Endometrial microvascular endothelial cells (primary cell): ENCODE results near the gene MTARC2. TPM values are rescaled to one million over a fixed set of nuclear protein-coding genes. Genes with fewer than 3 reads are reported as not detected.

Experiments
- in situ Hi-C: cut with HindIII; loops from 2 replicates; pipeline ENCODE4 v1.10.0; 2017; ENCODE audit warnings: low sequenced_read_pairs, low pct_unique_long_range_greater_than_20kb; ENCODE audit errors: inconsistent ontology term
- total RNA-seq: library from RNA; depleted of rRNA; stranded (reverse); fragments of >200 nt; gene quantifications from one replicate; pipeline ENCODE4 v1.2.3, GENCODE V29; 2015; ENCODE audit errors: inconsistent ontology term

MTARC2 gene
- total RNA-seq, 1 donor from 2014 or later: 4.6 TPM

GRCh38 chr1:220789532-220790147, 41.5 kb downstream of the MTARC2 start:
- in situ Hi-C loops: no loop called here

GRCh38 chr1:220791285-220791684, 43.2 kb downstream of the MTARC2 start:
- in situ Hi-C loops: no loop called here

GRCh38 chr1:220791956-220792355, 43.8 kb downstream of the MTARC2 start:
- in situ Hi-C loops: no loop called here

GRCh38 chr1:220796530-220796929, 48.4 kb downstream of the MTARC2 start:
- in situ Hi-C loops: no loop called here

DNA sequence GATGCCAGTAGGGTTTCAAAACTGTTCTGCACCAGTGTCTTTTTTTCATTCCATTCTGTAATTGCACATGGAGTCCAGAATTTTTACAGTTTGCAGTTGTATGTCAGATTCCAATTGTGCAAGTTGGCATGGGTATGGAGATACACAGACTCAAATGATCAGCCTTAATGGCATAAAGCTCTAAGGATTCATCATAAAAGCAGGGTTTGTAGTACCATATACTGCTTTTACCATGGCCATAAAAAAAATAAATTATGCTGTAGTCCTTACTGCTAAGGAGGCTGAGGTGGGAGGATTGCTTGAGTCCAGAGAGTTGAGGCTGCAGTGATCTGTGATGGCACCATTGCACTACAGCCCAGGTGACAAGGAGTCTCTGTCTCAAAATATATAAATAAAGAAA, 48.9 kb downstream of the MTARC2 start:
- in situ Hi-C loops: no loop called here

- in situ Hi-C loops: no loop called here
Measured at GRCh38 chr1:220797553-220797952, 49.4 kb downstream of the MTARC2 start.

GRCh38 chr1:220798338-220798737, 50.2 kb downstream of the MTARC2 start:
- in situ Hi-C loops: no loop called here

- in situ Hi-C loops: no loop called here
Measured at GRCh38 chr1:220800262-220800661, 52.1 kb downstream of the MTARC2 start.

DNA sequence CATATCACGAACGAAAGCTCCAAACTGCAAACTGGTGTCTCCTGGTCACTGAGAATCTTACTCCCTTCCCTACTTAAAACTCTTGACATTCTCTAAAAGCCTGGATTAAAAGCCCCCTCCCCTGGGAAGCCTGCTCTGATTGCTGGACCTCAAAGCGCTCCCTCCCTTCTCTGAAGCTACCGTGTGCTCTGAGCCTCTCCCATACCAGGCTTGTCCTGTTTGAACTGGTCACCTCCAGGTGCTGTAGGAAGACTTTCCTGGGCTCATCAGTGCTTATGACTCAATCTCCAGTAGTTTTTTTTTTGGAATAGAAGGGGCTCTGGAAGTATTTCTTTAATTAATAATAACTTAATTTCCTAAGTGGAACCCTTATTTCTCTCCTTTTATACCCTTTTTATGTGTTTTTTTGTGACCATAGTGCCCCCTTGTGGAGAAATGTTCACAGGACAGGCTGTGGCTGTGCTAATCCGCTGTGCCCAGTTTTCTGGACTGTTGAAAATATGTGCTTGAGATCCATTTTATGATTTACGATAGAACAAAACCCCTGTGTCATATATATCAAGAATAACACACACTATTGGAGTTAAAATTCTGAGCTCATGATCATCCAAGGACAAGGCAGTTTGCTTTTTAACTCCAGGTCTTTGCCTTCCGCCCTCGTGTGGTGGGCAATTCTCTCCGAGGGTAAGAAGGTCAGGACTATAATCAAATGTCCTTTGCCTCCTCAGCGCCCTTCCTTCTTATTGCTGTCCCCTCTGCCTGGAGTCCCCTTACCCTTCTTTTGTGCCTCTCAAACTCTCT, 55.5 kb downstream of the MTARC2 start:
- in situ Hi-C loops: no loop called here

GRCh38 chr1:220804202-220804586, 56.1 kb downstream of the MTARC2 start:
- in situ Hi-C loops: no loop called here

GRCh38 chr1:220806408-220806807, 58.3 kb downstream of the MTARC2 start:
- in situ Hi-C loops: no loop called here

DNA sequence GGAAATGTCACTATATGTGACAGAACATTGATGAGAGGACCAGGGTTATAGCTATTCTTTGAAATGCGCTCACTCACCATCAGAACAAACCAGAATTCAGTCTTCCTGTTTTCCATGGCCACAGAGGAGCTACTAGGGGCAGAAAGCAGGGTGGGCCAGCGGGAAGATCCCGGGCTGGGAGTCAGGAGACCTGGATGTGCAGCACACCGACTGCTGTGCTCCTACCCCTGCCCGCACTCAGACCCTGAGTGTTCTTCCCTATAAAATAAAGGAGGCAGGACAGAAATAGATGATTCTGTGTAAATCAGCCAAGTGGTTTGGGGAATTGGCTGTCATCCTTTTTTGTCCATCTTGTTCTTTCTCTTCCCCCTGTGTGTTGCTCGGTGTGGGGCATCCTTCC, 59.6 kb downstream of the MTARC2 start:
- in situ Hi-C loops: no loop called here

GRCh38 chr1:220808345-220809186, 60.4 kb downstream of the MTARC2 start:
- in situ Hi-C loops: no loop called here

GRCh38 chr1:220809187-220809550, 61.0 kb downstream of the MTARC2 start:
- in situ Hi-C loops: no loop called here

DNA sequence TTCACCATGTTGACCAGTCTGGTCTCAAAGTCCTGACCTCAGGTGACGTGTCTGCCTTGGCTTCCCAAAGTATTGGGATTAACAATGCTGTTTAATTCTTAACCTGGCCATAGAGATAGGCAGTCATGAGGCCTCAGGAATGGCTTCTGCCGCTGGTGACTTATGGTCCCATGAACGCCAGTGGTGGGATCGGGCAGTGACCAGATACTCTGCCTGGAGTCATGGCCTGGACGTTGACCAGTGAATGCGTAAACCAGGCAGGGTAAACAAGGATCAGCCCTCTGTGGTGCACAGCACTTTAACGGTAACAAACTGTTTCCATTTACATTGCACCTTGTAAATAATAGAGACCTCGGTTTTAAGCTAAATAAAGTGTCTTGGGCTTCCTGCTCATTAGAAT, 61.6 kb downstream of the MTARC2 start:
- in situ Hi-C loops: no loop called here

- in situ Hi-C loops: no loop called here
Measured at GRCh38 chr1:220810179-220810653, 62.1 kb downstream of the MTARC2 start.

GRCh38 chr1:220810963-220811362, 62.8 kb downstream of the MTARC2 start:
- in situ Hi-C loops: no loop called here

DNA sequence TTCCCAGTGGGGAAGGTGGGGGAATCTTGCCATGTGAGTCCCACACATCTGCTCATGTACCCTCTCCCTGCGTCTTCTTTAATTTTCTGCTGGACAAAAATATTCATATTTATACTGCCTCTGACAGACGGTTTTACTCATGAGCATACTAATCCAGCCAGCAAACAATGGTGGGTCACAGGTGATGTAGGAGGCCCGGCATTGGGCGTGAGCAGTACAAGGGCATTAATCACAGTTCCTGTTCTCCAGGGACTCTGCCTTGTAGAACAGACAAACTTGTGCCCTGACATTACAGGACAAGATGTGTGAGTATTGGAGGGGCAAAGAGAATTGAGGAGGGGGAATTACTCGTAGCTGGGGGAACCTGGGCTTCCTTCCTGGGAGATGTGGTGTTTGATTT, 63.6 kb downstream of the MTARC2 start:
- in situ Hi-C loops: no loop called here

DNA sequence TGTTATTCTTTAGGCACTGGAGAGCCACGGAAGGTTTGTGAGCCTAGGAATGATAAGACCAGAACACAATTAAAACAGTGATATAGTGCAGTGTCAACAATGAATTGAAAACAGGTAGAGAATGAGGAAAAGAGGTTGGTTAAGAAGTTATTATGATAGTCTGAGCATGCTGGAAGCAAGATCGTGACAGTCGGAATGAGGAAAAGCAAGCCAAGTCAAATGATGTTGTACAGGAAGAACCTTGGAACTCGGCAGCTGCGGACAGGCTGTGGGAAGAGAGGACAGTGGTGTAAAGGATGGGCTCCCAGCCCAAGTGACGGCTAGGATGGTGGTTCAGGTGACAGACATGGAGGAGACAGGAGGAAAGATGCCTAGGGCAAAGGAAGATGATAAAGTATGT, 64.2 kb downstream of the MTARC2 start:
- in situ Hi-C loops: no loop called here

DNA sequence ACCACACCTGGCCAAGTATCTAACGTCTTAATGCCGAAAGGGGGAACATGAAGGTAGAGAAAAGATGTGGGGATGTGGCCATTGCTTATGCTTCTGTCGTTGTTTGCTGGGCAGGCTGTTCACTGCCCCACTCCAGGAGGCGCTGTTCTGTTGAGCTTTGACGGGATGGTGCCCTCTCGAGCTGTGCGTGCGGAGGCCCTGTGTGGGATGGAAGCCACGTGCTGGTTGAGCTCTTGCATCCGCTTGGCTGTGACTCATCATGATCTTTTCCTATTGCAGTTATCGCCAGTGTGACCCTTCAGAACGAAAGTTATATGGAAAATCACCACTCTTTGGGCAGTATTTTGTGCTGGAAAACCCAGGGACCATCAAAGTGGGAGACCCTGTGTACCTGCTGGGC, 64.9 kb downstream of the MTARC2 start:
- in situ Hi-C loops: no loop called here
